DMS 273 treated with DMSO at 0.1 percent for 48 hours (cell line): Measurements from ENCODE around the gene HMGXB3.

Experiments
- DNase-seq: peaks from one replicate; lab custom pipeline; 2025; lab: John Stamatoyannopoulos, UW

Gene HMGXB3

DNA sequence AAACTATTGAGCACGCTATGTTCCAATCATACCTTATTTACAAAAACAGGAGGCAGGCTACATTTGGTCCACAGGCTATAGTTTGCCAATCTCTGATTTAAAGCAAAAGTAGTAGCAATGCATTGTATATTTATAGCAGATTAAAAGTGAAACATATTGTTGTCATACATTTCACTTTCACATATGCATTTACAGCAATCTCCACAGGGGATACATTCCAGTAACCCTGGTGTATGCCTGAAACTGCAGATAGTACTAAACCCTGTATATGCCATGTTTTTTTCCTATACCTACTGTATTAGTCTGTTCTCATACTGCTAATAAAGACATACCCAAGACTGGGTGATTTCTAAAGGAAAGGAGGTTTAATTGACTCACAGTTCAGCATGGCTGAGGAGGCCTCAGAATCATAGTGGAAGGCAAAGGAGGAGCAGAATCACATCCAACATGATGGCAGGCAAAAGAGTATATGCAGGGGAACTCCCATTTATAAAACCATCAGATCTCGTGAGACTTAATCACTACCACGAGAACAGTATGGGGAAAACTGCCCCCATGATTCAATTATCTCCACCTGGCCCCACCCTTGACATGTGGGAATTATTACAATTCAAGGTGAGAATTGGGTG, 91.7 kb downstream of the HMGXB3 start:
- no peak for DNase-seq

DNA sequence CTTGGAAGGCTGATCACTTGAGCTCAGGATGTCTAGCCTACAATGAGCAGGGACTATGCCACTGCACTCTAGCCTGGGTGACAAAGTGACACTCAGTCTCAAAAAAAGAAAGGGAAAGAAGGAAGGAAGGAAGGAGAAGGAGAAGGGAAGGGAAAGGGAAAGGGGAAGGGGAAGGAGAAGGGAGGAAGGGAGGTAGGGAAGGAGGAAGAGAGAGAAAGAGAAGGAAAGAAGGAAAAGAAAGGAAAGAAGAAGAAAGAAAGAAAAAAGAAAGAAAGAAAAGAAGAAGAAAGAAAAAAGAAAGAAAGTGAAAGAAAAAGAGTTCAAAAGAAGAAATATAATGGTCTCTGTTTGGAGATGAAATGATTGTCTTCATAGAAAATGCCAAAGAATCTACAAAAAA, 96.6 kb downstream of the HMGXB3 start:
- no peak for DNase-seq

DNA sequence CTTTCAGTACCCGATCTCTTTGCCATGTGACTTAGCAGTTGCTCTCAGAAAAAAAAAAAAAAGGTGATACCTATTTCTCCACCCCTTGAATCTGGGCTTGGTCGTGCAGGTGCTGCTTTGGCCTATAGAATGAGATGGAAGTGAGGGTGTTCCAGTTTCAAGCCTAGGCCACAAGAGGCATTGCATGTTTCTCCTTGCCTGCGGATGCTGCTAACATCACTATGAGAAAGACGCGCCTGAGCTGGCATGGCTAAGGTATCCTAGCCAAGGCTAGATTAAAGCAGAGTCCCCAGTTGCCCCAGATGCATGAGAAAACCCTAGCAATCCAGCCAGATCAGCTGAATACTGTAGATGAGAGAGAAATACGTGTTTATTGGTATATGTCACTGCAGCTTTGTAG, 100.5 kb downstream of the HMGXB3 start:
- DNase-seq: no peak
